ENCODE results near the gene CENPO.

Gene CENPO

GRCh38 chr2:24815171-24815570 lies 21.9 kb downstream of the CENPO start:
- no peak overlapping the region for H3K27ac ChIP-seq (ENCODE audit: low read length, poor library complexity, severe bottlenecking)
- H2BK5ac ChIP-seq (ENCODE audit: low read depth, low read length, poor library complexity, severe bottlenecking) = no peak overlapping the region
- H3K27me3 ChIP-seq (ENCODE audit: control insufficient read depth in 1 of 2, insufficient read depth in 1 of 2, low read length in 2 of 2) = no peaks in the 10 kb centered on the region
- peaks cover 14 to 39% of the 10 kb centered on the region in 2 experiments for H3K36me3 ChIP-seq (ENCODE audit: control insufficient read depth in 1 of 2, insufficient read depth in 2 of 2, low read depth in 1 of 2, low read length in 2 of 2)
- no peak overlapping the region for H4K8ac ChIP-seq (ENCODE audit: low read length)
- H3K4ac ChIP-seq (ENCODE audit: low read depth in 1 of 2, low read length in 2 of 2) = no peak overlapping the region
- peaks cover 6% of the 10 kb centered on the region for H3K4me1 ChIP-seq (ENCODE audit: control insufficient read depth, insufficient read depth, low read depth, low read length)
- no peak overlapping the region for H3K14ac ChIP-seq (ENCODE audit: low read length in 2 of 2)
- H3K23ac ChIP-seq (ENCODE audit: low read length in 2 of 2) = no peak overlapping the region
- no peak overlapping the region for H4K91ac ChIP-seq (ENCODE audit: low read length)
- H3K9ac ChIP-seq (ENCODE audit: low read length) = no peak overlapping the region
- H2BK12ac ChIP-seq (ENCODE audit: low read length in 2 of 2) = no peak overlapping the region
- H2BK120ac ChIP-seq (ENCODE audit: low read depth, low read length) = no peak overlapping the region
- H3K4me3 ChIP-seq (ENCODE audit: insufficient read depth in 1 of 2, low read depth in 1 of 2, low read length in 2 of 2) = no peak overlapping the region
- no peak overlapping the region for H2AK5ac ChIP-seq (ENCODE audit: low read length, severe bottlenecking)
- no peak overlapping the region for H2AFZ ChIP-seq (ENCODE audit: low read depth, low read length)
- H3K79me1 ChIP-seq (replicated peaks; ENCODE audit: low read length, poor library complexity, severe bottlenecking) = peaks cover 18% of the 10 kb centered on the region
- H3K9me3 ChIP-seq (ENCODE audit: control insufficient read depth, low read length) = no peaks in the 10 kb centered on the region
- no peak overlapping the region for H2BK15ac ChIP-seq (ENCODE audit: low read depth, poor library complexity, severe bottlenecking)
- no peak overlapping the region for H3K18ac ChIP-seq (ENCODE audit: low read depth in 1 of 2, low read length in 2 of 2)
- DNase-seq = no peak
- WGBS = 97% methylated on average over 2 of the region's 4 CpGs
- no peak overlapping the region for H3K4me2 ChIP-seq (ENCODE audit: low read length, poor library complexity, severe bottlenecking)

GRCh38 chr2:24816404-24816803 lies 23.2 kb downstream of the CENPO start:
- Histone ChIP-seq H3K27ac (ENCODE audit: low read length, poor library complexity, severe bottlenecking) (no peak overlapping the region), H2BK120ac (ENCODE audit: low read depth, low read length) (peak overlapping the region; percentile 35), H3K27me3 (ENCODE audit: control insufficient read depth in 1 of 2, insufficient read depth in 1 of 2, low read length in 2 of 2) (no peaks in the 10 kb centered on the region), H3K18ac (ENCODE audit: low read depth in 1 of 2, low read length in 2 of 2) (peak overlapping the region; percentile 89 to 97), H3K23ac (ENCODE audit: low read length in 2 of 2) (peak overlapping the region in 1 of 2 experiments; percentile 42), H3K9me3 (ENCODE audit: control insufficient read depth, low read length) (no peaks in the 10 kb centered on the region), H3K79me1 (replicated peaks; ENCODE audit: low read length, poor library complexity, severe bottlenecking) (peaks cover 23% of the 10 kb centered on the region), H3K14ac (ENCODE audit: low read length in 2 of 2) (peak overlapping the region in 1 of 2 experiments; percentile 29), H2AFZ (ENCODE audit: low read depth, low read length) (no peak overlapping the region), H3K9ac (ENCODE audit: low read length) (no peak overlapping the region), H3K4me1 (ENCODE audit: control insufficient read depth, insufficient read depth, low read depth, low read length) (peaks cover 10% of the 10 kb centered on the region), H2AK5ac (ENCODE audit: low read length, severe bottlenecking) (peak overlapping the region; percentile 49), H2BK5ac (ENCODE audit: low read depth, low read length, poor library complexity, severe bottlenecking) (no peak overlapping the region), H3K4me2 (ENCODE audit: low read length, poor library complexity, severe bottlenecking) (no peak overlapping the region), H2BK12ac (ENCODE audit: low read length in 2 of 2) (peak overlapping the region in 1 of 2 experiments; percentile 45), H3K4me3 (ENCODE audit: insufficient read depth in 1 of 2, low read depth in 1 of 2, low read length in 2 of 2) (no peak overlapping the region), H2BK15ac (ENCODE audit: low read depth, poor library complexity, severe bottlenecking) (peak overlapping the region; percentile 6), H3K4ac (ENCODE audit: low read depth in 1 of 2, low read length in 2 of 2) (peak overlapping the region; percentile 30 to 87), H4K8ac (ENCODE audit: low read length) (peak overlapping the region; percentile 43), H4K91ac (ENCODE audit: low read length) (peak overlapping the region; percentile 49), H3K36me3 (ENCODE audit: control insufficient read depth in 1 of 2, insufficient read depth in 2 of 2, low read depth in 1 of 2, low read length in 2 of 2) (peaks cover 25 to 51% of the 10 kb centered on the region in 2 experiments)
- WGBS = 85% methylated on average over 6 of the region's 6 CpGs
- DNase-seq = no peak

- Histone ChIP-seq H3K14ac (ENCODE audit: low read length in 2 of 2) (no peak overlapping the region), H3K4me2 (ENCODE audit: low read length, poor library complexity, severe bottlenecking) (no peak overlapping the region)
These were observed 23.7 kb downstream of the CENPO start for GRCh38 chr2:24816884-24817283.

DNA sequence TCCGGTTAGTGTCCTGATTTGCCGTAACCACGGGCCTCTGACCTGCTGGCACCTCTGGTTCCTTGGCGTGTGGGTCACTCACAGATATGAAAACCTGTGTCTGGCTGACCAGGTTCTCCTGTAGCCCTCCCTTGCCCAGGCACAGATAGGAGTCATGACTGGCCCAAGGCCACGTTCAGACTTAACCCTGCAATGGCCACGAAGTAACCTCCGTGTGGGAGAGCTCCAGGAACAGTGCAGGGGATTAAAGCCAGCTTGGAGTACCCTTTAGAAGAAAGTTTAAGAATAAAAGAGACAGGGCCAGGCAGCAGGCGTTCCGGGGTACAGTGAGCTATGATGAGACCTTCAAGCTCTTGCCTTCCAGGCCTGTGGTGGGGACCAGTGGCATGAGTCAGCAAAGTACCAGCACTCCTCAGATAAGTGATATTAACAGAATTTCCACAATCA lies 25.5 kb downstream of the CENPO start:
- 91% methylated on average over 9 of the region's 9 CpGs for WGBS
- Histone ChIP-seq H2BK120ac (ENCODE audit: low read depth, low read length) (no peak overlapping the region), H2BK12ac (ENCODE audit: low read length in 2 of 2) (peak overlapping the region in 1 of 2 experiments; percentile 68), H4K91ac (ENCODE audit: low read length) (peak overlapping the region; percentile 64), H2AK5ac (ENCODE audit: low read length, severe bottlenecking) (no peak overlapping the region), H3K27me3 (ENCODE audit: control insufficient read depth in 1 of 2, insufficient read depth in 1 of 2, low read length in 2 of 2) (no peaks in the 10 kb centered on the region), H3K4me3 (ENCODE audit: insufficient read depth in 1 of 2, low read depth in 1 of 2, low read length in 2 of 2) (no peak overlapping the region), H3K79me1 (replicated peaks; ENCODE audit: low read length, poor library complexity, severe bottlenecking) (peaks cover 26% of the 10 kb centered on the region), H3K4ac (ENCODE audit: low read depth in 1 of 2, low read length in 2 of 2) (peak overlapping the region in 1 of 2 experiments; percentile 73), H3K14ac (ENCODE audit: low read length in 2 of 2) (no peak overlapping the region), H3K18ac (ENCODE audit: low read depth in 1 of 2, low read length in 2 of 2) (peak overlapping the region in 1 of 2 experiments; percentile 46), H3K23ac (ENCODE audit: low read length in 2 of 2) (no peak overlapping the region), H2BK15ac (ENCODE audit: low read depth, poor library complexity, severe bottlenecking) (no peak overlapping the region), H3K4me2 (ENCODE audit: low read length, poor library complexity, severe bottlenecking) (no peak overlapping the region), H3K36me3 (ENCODE audit: control insufficient read depth in 1 of 2, insufficient read depth in 2 of 2, low read depth in 1 of 2, low read length in 2 of 2) (peaks cover 29 to 71% of the 10 kb centered on the region in 2 experiments), H4K8ac (ENCODE audit: low read length) (peak overlapping the region; percentile 35), H3K9me3 (ENCODE audit: control insufficient read depth, low read length) (no peaks in the 10 kb centered on the region), H2BK5ac (ENCODE audit: low read depth, low read length, poor library complexity, severe bottlenecking) (no peak overlapping the region), H2AFZ (ENCODE audit: low read depth, low read length) (no peak overlapping the region), H3K4me1 (ENCODE audit: control insufficient read depth, insufficient read depth, low read depth, low read length) (peaks cover 19% of the 10 kb centered on the region), H3K9ac (ENCODE audit: low read length) (no peak overlapping the region), H3K27ac (ENCODE audit: low read length, poor library complexity, severe bottlenecking) (no peak overlapping the region)
- no peak for DNase-seq

More at GRCh38 chr2:24816884-24817283, 23.7 kb downstream of the CENPO start:
- Histone ChIP-seq H3K79me1 (replicated peaks; ENCODE audit: low read length, poor library complexity, severe bottlenecking) (peaks cover 24% of the 10 kb centered on the region), H2BK120ac (ENCODE audit: low read depth, low read length) (no peak overlapping the region), H4K91ac (ENCODE audit: low read length) (no peak overlapping the region), H3K4me1 (ENCODE audit: control insufficient read depth, insufficient read depth, low read depth, low read length) (peaks cover 14% of the 10 kb centered on the region), H3K23ac (ENCODE audit: low read length in 2 of 2) (no peak overlapping the region), H3K4ac (ENCODE audit: low read depth in 1 of 2, low read length in 2 of 2) (no peak overlapping the region), H3K27ac (ENCODE audit: low read length, poor library complexity, severe bottlenecking) (no peak overlapping the region), H4K8ac (ENCODE audit: low read length) (no peak overlapping the region), H2BK15ac (ENCODE audit: low read depth, poor library complexity, severe bottlenecking) (no peak overlapping the region), H3K9me3 (ENCODE audit: control insufficient read depth, low read length) (no peaks in the 10 kb centered on the region), H3K36me3 (ENCODE audit: control insufficient read depth in 1 of 2, insufficient read depth in 2 of 2, low read depth in 1 of 2, low read length in 2 of 2) (peaks cover 29 to 56% of the 10 kb centered on the region in 2 experiments), H3K18ac (ENCODE audit: low read depth in 1 of 2, low read length in 2 of 2) (peak overlapping the region in 1 of 2 experiments; percentile 97), H3K4me3 (ENCODE audit: insufficient read depth in 1 of 2, low read depth in 1 of 2, low read length in 2 of 2) (no peak overlapping the region), H2BK12ac (ENCODE audit: low read length in 2 of 2) (peak overlapping the region in 1 of 2 experiments; percentile 48), H2BK5ac (ENCODE audit: low read depth, low read length, poor library complexity, severe bottlenecking) (no peak overlapping the region), H2AFZ (ENCODE audit: low read depth, low read length) (peak overlapping the region; percentile 42), H3K9ac (ENCODE audit: low read length) (peak overlapping the region; percentile 22), H3K27me3 (ENCODE audit: control insufficient read depth in 1 of 2, insufficient read depth in 1 of 2, low read length in 2 of 2) (no peaks in the 10 kb centered on the region), H2AK5ac (ENCODE audit: low read length, severe bottlenecking) (no peak overlapping the region)
- WGBS = 0% methylated on average over 1 of the region's 4 CpGs
- peak; percentile 91 for DNase-seq
